ENCODE measurements around the gene ITIH1.
"Not testable (repeated sequence)": the region's sequence is repeated elsewhere in the genome, so short reads cannot be mapped to it uniquely, and the experiment has no call there.

Gene ITIH1

GRCh38 chr3:52776486-52776885 lies 913 bp upstream of the ITIH1 start:
- not testable (repeated sequence) for H3K27me3 ChIP-seq (ENCODE audit: control insufficient read depth, insufficient read depth, low read length); H3K4me3 ChIP-seq (ENCODE audit: low read length); H3K27ac ChIP-seq (ENCODE audit: low read length); H3K9ac ChIP-seq (ENCODE audit: low read length); H3K36me3 ChIP-seq (ENCODE audit: control insufficient read depth, low read depth, low read length); H3K4me1 ChIP-seq (ENCODE audit: control insufficient read depth, low read depth, low read length); H3K9me3 ChIP-seq (ENCODE audit: control insufficient read depth, low read depth, low read length)

- no peaks in the 10 kb centered on the region for H3K36me3 ChIP-seq (ENCODE audit: control insufficient read depth, low read depth, low read length)
- no peaks in the 10 kb centered on the region for H3K27me3 ChIP-seq (ENCODE audit: control insufficient read depth, insufficient read depth, low read length)
- H3K4me1 ChIP-seq (ENCODE audit: control insufficient read depth, low read depth, low read length), result peaks cover 5% of the 10 kb centered on the region
- H3K4me3 ChIP-seq (ENCODE audit: low read length), result no peak overlapping the region
- no peaks in the 10 kb centered on the region for H3K9me3 ChIP-seq (ENCODE audit: control insufficient read depth, low read depth, low read length)
- H3K9ac ChIP-seq (ENCODE audit: low read length), result no peak overlapping the region
- no peak overlapping the region for H3K27ac ChIP-seq (ENCODE audit: low read length)
Measured at GRCh38 chr3:52777959-52778805, 783 bp downstream of the ITIH1 start.

GRCh38 chr3:52779011-52779836 lies 1.8 kb downstream of the ITIH1 start:
- Histone ChIP-seq H3K4me3 (ENCODE audit: low read length) (no peak overlapping the region), H3K4me1 (ENCODE audit: control insufficient read depth, low read depth, low read length) (peaks cover 5% of the 10 kb centered on the region), H3K27ac (ENCODE audit: low read length) (no peak overlapping the region), H3K36me3 (ENCODE audit: control insufficient read depth, low read depth, low read length) (no peaks in the 10 kb centered on the region), H3K27me3 (ENCODE audit: control insufficient read depth, insufficient read depth, low read length) (no peaks in the 10 kb centered on the region), H3K9me3 (ENCODE audit: control insufficient read depth, low read depth, low read length) (no peaks in the 10 kb centered on the region), H3K9ac (ENCODE audit: low read length) (no peak overlapping the region)

GRCh38 chr3:52779837-52780585 lies 2.6 kb downstream of the ITIH1 start:
- H3K27ac ChIP-seq (ENCODE audit: low read length), result no peak overlapping the region
- no peaks in the 10 kb centered on the region for H3K27me3 ChIP-seq (ENCODE audit: control insufficient read depth, insufficient read depth, low read length)
- no peak overlapping the region for H3K9ac ChIP-seq (ENCODE audit: low read length)
- H3K4me1 ChIP-seq (ENCODE audit: control insufficient read depth, low read depth, low read length), result peaks cover 5% of the 10 kb centered on the region
- no peaks in the 10 kb centered on the region for H3K36me3 ChIP-seq (ENCODE audit: control insufficient read depth, low read depth, low read length)
- no peak overlapping the region for H3K4me3 ChIP-seq (ENCODE audit: low read length)
- H3K9me3 ChIP-seq (ENCODE audit: control insufficient read depth, low read depth, low read length), result no peaks in the 10 kb centered on the region

- no peaks in the 10 kb centered on the region for H3K27me3 ChIP-seq (ENCODE audit: control insufficient read depth, insufficient read depth, low read length)
Measured at GRCh38 chr3:52781741-52782140, 4.3 kb downstream of the ITIH1 start.

GRCh38 chr3:52782412-52783210 lies 5.2 kb downstream of the ITIH1 start:
- Histone ChIP-seq H3K27me3 (ENCODE audit: control insufficient read depth, insufficient read depth, low read length) (no peaks in the 10 kb centered on the region), H3K36me3 (ENCODE audit: control insufficient read depth, low read depth, low read length) (no peaks in the 10 kb centered on the region), H3K4me1 (ENCODE audit: control insufficient read depth, low read depth, low read length) (peaks cover 5% of the 10 kb centered on the region), H3K9me3 (ENCODE audit: control insufficient read depth, low read depth, low read length) (no peaks in the 10 kb centered on the region), H3K27ac (ENCODE audit: low read length) (no peak overlapping the region), H3K9ac (ENCODE audit: low read length) (no peak overlapping the region), H3K4me3 (ENCODE audit: low read length) (no peak overlapping the region)

More at GRCh38 chr3:52781741-52782140, 4.3 kb downstream of the ITIH1 start:
- no peaks in the 10 kb centered on the region for H3K36me3 ChIP-seq (ENCODE audit: control insufficient read depth, low read depth, low read length)
- no peaks in the 10 kb centered on the region for H3K9me3 ChIP-seq (ENCODE audit: control insufficient read depth, low read depth, low read length)
- H3K4me3 ChIP-seq (ENCODE audit: low read length), result no peak overlapping the region
- no peak overlapping the region for H3K9ac ChIP-seq (ENCODE audit: low read length)
- H3K27ac ChIP-seq (ENCODE audit: low read length), result no peak overlapping the region
- peaks cover 5% of the 10 kb centered on the region for H3K4me1 ChIP-seq (ENCODE audit: control insufficient read depth, low read depth, low read length)

- no peak overlapping the region for H3K4me3 ChIP-seq (ENCODE audit: low read length)
- H3K27me3 ChIP-seq (ENCODE audit: control insufficient read depth, insufficient read depth, low read length), result no peaks in the 10 kb centered on the region
- peaks cover 5% of the 10 kb centered on the region for H3K4me1 ChIP-seq (ENCODE audit: control insufficient read depth, low read depth, low read length)
- no peak overlapping the region for H3K9ac ChIP-seq (ENCODE audit: low read length)
- no peaks in the 10 kb centered on the region for H3K36me3 ChIP-seq (ENCODE audit: control insufficient read depth, low read depth, low read length)
- H3K9me3 ChIP-seq (ENCODE audit: control insufficient read depth, low read depth, low read length), result no peaks in the 10 kb centered on the region
- H3K27ac ChIP-seq (ENCODE audit: low read length), result no peak overlapping the region
Measured at GRCh38 chr3:52783211-52783555, 5.8 kb downstream of the ITIH1 start.

- Histone ChIP-seq H3K27me3 (ENCODE audit: control insufficient read depth, insufficient read depth, low read length) (no peaks in the 10 kb centered on the region), H3K9me3 (ENCODE audit: control insufficient read depth, low read depth, low read length) (no peaks in the 10 kb centered on the region), H3K36me3 (ENCODE audit: control insufficient read depth, low read depth, low read length) (no peaks in the 10 kb centered on the region), H3K9ac (ENCODE audit: low read length) (no peak overlapping the region), H3K4me3 (ENCODE audit: low read length) (no peak overlapping the region), H3K4me1 (ENCODE audit: control insufficient read depth, low read depth, low read length) (peaks cover 5% of the 10 kb centered on the region), H3K27ac (ENCODE audit: low read length) (no peak overlapping the region)
Measured at GRCh38 chr3:52784021-52784621, 6.7 kb downstream of the ITIH1 start.

GRCh38 chr3:52784931-52785590 lies 7.7 kb downstream of the ITIH1 start:
- H3K36me3 ChIP-seq (ENCODE audit: control insufficient read depth, low read depth, low read length), result no peaks in the 10 kb centered on the region
- no peak overlapping the region for H3K27ac ChIP-seq (ENCODE audit: low read length)
- no peak overlapping the region for H3K9ac ChIP-seq (ENCODE audit: low read length)
- H3K4me3 ChIP-seq (ENCODE audit: low read length), result no peak overlapping the region
- peaks cover 5% of the 10 kb centered on the region for H3K4me1 ChIP-seq (ENCODE audit: control insufficient read depth, low read depth, low read length)
- no peaks in the 10 kb centered on the region for H3K9me3 ChIP-seq (ENCODE audit: control insufficient read depth, low read depth, low read length)
- no peaks in the 10 kb centered on the region for H3K27me3 ChIP-seq (ENCODE audit: control insufficient read depth, insufficient read depth, low read length)

GRCh38 chr3:52786330-52787215 lies 9.2 kb downstream of the ITIH1 start:
- H3K27me3 ChIP-seq (ENCODE audit: control insufficient read depth, insufficient read depth, low read length), result no peaks in the 10 kb centered on the region
- H3K27ac ChIP-seq (ENCODE audit: low read length), result no peak overlapping the region
- peaks cover 5% of the 10 kb centered on the region for H3K4me1 ChIP-seq (ENCODE audit: control insufficient read depth, low read depth, low read length)
- no peak overlapping the region for H3K9ac ChIP-seq (ENCODE audit: low read length)
- H3K4me3 ChIP-seq (ENCODE audit: low read length), result no peak overlapping the region
- H3K9me3 ChIP-seq (ENCODE audit: control insufficient read depth, low read depth, low read length), result no peaks in the 10 kb centered on the region
- H3K36me3 ChIP-seq (ENCODE audit: control insufficient read depth, low read depth, low read length), result no peaks in the 10 kb centered on the region
